Body of pancreas (tissue), 4 donors: ENCODE measurements around the gene RNF151. TPM values are rescaled to one million over a fixed set of nuclear protein-coding genes. Genes with fewer than 3 reads are reported as not detected.

Experiments
- ATAC-seq: fragments of 150-250 bp; one replicate; pipeline ENCODE4 v1.9.1; 2016
- DNase-seq, 4 donors: peaks; one replicate each; pipeline ENCODE4 v3.0.0-alpha.2; 2019
- H3K27ac ChIP-seq, 4 donors: fragments of 200-600 bp; sonication (generic); 1 replicate in 3 of 4; 2 replicates in 1 of 4; pipeline versions ENCODE4 v1.5.1 to v1.6.1; 2016 to 2019; ENCODE audit warnings: mild to moderate bottlenecking in 1 of 4, mixed read lengths in 1 of 4, moderate library complexity in 1 of 4
- H3K27me3 ChIP-seq, 2 donors: fragments of 200-600 bp; sonication (generic); one replicate each; pipeline ENCODE4 v1.6.0; 2016; ENCODE audit warnings: mild to moderate bottlenecking in 1 of 2
- H3K36me3 ChIP-seq, 2 donors: fragments of 200-600 bp; sonication (generic); replicated peaks in 1 of 2; 2 replicates each; pipeline ENCODE4 v1.5.1; 2016; ENCODE audit warnings: low read depth in 2 of 2; ENCODE audit not compliant: insufficient read depth in 1 of 2
- H3K4me1 ChIP-seq: fragments of 200-600 bp; sonication (generic); one replicate; pipeline ENCODE4 v1.6.0; 2016
- H3K4me3 ChIP-seq, 2 donors: fragments of 200-600 bp; sonication (generic); 1 replicate in 1 of 2; 2 replicates in 1 of 2; pipeline ENCODE4 v1.5.1; 2016 to 2019
- H3K9me3 ChIP-seq, 3 donors: fragments of 200-600 bp; sonication (generic); 1 replicate in 2 of 3; 2 replicates in 1 of 3; pipeline ENCODE4 v1.5.1; 2016
- POLR2A ChIP-seq, 3 donors: fragments of 450-650 bp; IDR thresholded peaks; one replicate each; pipeline ENCODE4 v1.6.1; 2016; ENCODE audit warnings: antibody characterized with exemption in 3 of 3, mild to moderate bottlenecking in 2 of 3
- WGBS, 2 donors: methylation state at CpG; one replicate each; pipeline ENCODE4 v1.1.5; 2017; 5-methylcytosine and 5-hydroxymethylcytosine counted together
- intact Hi-C: fragments of 100-400 bp; cut with DNase I; formaldehyde crosslinking; loops from one replicate; pipeline ENCODE4 v1.15.1; 2023
- total RNA-seq, 2 donors: library from RNA; depleted of rRNA; stranded (reverse); fragments of >200 nt; gene quantifications; one replicate each; pipeline ENCODE4 v1.1.0, GENCODE V29; 2016
- TF ChIP-seq, protein P1 (sequence below), 7 experiments: fragments of 450-650 bp in 4 of 7; fragments of 200-600 bp in 3 of 7; sonication (generic) in 3 of 7; IDR thresholded peaks; one replicate each; pipeline ENCODE4 v1.5.1; 2016 to 2019; ENCODE audit warnings: antibody characterized with exemption in 7 of 7

RNF151 gene
- total RNA-seq, 2 donors from 2014 or later: not detected

GRCh38 chr16:1990351-1991134 is 23.9 kb downstream of the RNF151 start:
- Histone ChIP-seq H3K27ac (no peak overlapping the region), H3K36me3 (peaks cover 0 to 2% of the 10 kb centered on the region in 2 donors), H3K4me3 (no peak overlapping the region), H3K9me3 (no peaks in the 10 kb centered on the region), H3K27me3 (peaks cover 0 to 19% of the 10 kb centered on the region in 2 donors), H3K4me1 (peaks cover 36% of the 10 kb centered on the region)
- intact Hi-C loops: no loop called here
- TF ChIP-seq, protein P1, sequence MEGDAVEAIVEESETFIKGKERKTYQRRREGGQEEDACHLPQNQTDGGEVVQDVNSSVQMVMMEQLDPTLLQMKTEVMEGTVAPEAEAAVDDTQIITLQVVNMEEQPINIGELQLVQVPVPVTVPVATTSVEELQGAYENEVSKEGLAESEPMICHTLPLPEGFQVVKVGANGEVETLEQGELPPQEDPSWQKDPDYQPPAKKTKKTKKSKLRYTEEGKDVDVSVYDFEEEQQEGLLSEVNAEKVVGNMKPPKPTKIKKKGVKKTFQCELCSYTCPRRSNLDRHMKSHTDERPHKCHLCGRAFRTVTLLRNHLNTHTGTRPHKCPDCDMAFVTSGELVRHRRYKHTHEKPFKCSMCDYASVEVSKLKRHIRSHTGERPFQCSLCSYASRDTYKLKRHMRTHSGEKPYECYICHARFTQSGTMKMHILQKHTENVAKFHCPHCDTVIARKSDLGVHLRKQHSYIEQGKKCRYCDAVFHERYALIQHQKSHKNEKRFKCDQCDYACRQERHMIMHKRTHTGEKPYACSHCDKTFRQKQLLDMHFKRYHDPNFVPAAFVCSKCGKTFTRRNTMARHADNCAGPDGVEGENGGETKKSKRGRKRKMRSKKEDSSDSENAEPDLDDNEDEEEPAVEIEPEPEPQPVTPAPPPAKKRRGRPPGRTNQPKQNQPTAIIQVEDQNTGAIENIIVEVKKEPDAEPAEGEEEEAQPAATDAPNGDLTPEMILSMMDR (IDR thresholded peaks at IDR 0.05): no peak
- no peak for TF ChIP-seq POLR2A (IDR thresholded peaks at IDR 0.05)
- ATAC-seq: no peak
- DNase-seq: peak in 3 of 4 donors; percentile 53 to 76 (median 66)
- WGBS, 2 donors: 5 to 19% methylated on average over 8 to 50 of the region's 50 CpGs

DNA sequence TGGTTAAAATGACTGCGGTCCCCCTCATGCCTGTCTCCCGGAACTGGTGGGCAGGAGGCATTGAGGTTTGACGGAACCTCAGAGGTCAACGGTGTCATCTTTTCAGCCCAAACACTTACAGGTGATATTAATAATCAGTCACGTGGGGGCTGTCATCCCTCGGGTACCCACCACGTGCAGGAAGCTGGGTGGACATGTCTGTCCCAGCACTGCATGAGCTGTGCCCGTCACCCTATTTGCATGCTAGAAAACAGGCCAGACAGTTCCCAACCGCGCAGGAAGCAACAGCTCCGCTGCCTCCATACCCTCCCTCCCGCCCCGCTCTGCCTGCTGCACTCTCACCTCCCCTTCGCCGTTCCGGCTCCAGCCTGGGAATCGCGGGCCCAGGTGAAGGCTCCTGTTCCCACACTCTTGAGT is 24.5 kb downstream of the RNF151 start:
- H3K4me3 ChIP-seq: no peak overlapping the region
- 20 to 34% methylated on average over 11 to 18 of the region's 18 CpGs for WGBS, 2 donors
- H3K9me3 ChIP-seq: no peaks in the 10 kb centered on the region
- peaks cover 0 to 2% of the 10 kb centered on the region in 2 donors for H3K36me3 ChIP-seq
- TF ChIP-seq, protein P1 (IDR thresholded peaks at IDR 0.05): no peak
- no peak for TF ChIP-seq POLR2A (IDR thresholded peaks at IDR 0.05)
- DNase-seq (no peak), ATAC-seq (no peak)
- H3K27ac ChIP-seq: no peak overlapping the region
- peaks cover 36% of the 10 kb centered on the region for H3K4me1 ChIP-seq
- H3K27me3 ChIP-seq: peaks cover 0 to 19% of the 10 kb centered on the region in 2 donors
- intact Hi-C loops: no loop called here

DNA sequence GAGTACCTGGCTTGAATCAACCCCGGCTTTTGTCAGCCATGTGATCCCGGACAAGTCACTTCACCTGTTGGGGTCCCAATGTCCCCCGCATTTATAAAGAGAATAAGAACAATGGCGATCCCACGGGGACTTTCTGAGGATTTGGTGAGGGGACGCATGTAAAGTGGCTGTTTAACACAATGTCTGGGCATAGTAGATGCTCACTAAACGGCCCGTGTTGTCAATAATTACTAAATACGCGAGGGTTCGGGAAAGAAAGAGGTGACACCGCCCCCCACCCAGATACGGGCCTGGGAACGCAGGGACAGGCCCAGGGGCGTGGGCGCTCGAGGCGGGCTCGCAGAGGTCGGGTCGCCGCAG is 24.9 kb downstream of the RNF151 start:
- Histone ChIP-seq H3K27me3 (peaks cover 0 to 19% of the 10 kb centered on the region in 2 donors), H3K4me3 (no peak overlapping the region), H3K4me1 (peaks cover 36% of the 10 kb centered on the region), H3K9me3 (no peaks in the 10 kb centered on the region), H3K36me3 (no peaks in the 10 kb centered on the region), H3K27ac (peak overlapping the region in 2 of 4 donors; percentile 17 to 52)
- intact Hi-C loops: no loop called here
- DNase-seq: no peak
- WGBS, 2 donors: 19 to 26% methylated on average over 15 to 22 of the region's 22 CpGs
- TF ChIP-seq, protein P1 (IDR thresholded peaks at IDR 0.05): no peak
- no peak for TF ChIP-seq POLR2A (IDR thresholded peaks at IDR 0.05)
- ATAC-seq: no peak

DNA sequence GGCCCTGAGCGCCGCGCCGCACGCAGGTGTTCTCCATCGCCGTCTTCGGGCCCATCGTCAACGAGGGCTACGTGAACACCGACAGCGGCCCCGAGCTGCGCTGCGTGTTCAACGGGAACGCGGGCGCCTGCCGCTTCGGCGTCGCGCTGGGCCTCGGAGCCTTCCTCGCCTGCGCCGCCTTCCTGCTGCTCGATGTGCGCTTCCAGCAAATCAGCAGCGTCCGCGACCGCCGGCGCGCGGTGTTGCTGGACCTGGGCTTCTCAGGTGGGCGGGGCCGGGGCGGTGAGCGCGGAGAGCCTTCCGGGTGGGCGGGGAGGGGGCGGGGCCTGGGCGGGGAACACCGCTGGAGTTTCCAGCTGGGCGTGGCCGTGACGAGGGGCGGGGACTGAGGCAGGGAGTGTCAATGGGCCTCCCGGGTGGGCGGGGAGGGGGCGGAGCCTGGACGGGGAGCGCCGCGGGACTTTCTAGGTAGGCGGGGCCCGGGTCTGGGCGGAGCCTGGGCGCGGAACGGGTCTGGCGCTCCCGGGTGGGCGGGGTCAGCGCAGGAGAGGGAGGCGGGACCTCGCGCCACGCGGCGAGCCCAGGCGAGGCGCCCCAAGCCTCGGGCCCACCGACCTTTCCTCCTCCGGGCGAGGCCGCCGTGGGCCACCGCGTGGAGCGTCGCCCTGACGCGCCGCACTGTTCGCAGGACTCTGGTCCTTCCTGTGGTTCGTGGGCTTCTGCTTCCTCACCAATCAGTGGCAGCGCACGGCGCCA is 25.5 kb downstream of the RNF151 start:
- Histone ChIP-seq H3K4me3 (no peak overlapping the region), H3K4me1 (peaks cover 36% of the 10 kb centered on the region), H3K36me3 (no peaks in the 10 kb centered on the region), H3K9me3 (no peaks in the 10 kb centered on the region), H3K27ac (peak overlapping the region in 2 of 4 donors; percentile 17 to 52), H3K27me3 (peaks cover 0 to 19% of the 10 kb centered on the region in 2 donors)
- TF ChIP-seq, protein P1 (IDR thresholded peaks at IDR 0.05): no peak
- peak in 1 of 3 donors; percentile 14 for TF ChIP-seq POLR2A (IDR thresholded peaks at IDR 0.05)
- ATAC-seq (peak; percentile 74), DNase-seq (peak; percentile 90 to 95 (median 92))
- intact Hi-C loops: no loop called here
- WGBS, 2 donors: 8 to 50% methylated on average over 2 to 77 of the region's 96 CpGs
